Activated CD4-positive, alpha-beta memory T cell treated with anti-CD3 and anti-CD28 coated beads for 36 hours (primary cell): ENCODE data around the gene CMTM1. TPM values are rescaled to one million over a fixed set of nuclear protein-coding genes. Genes with fewer than 3 reads are reported as not detected.
A peak's percentile ranks its signal among the peaks of the same experiment; 100 is the strongest.

ENCODE experiments used
- CTCF ChIA-PET: fragments of 350-600 bp; sonication (Branson Sonifier 250); formaldehyde crosslinking; loops from one replicate; lab custom pipeline; 2021; ENCODE audit warnings: antibody characterized with exemption, inconsistent platforms; lab: Charles Lee
- POLR2A ChIA-PET: fragments of 350-600 bp; sonication (Branson Sonifier 250); formaldehyde crosslinking; loops from one replicate; lab custom pipeline; 2021; ENCODE audit warnings: antibody characterized with exemption; lab: Charles Lee
- DNase-seq: peaks from one replicate; pipeline ENCODE4 v3.0.0-alpha.2; 2020
- H3K27ac Mint-ChIP-seq: one replicate; pipeline ENCODE4 v1.8.0; 2021; ENCODE audit warnings: mixed read lengths
- H3K27me3 Mint-ChIP-seq: one replicate; pipeline ENCODE4 v1.8.0; 2021; ENCODE audit warnings: mixed read lengths
- H3K36me3 Mint-ChIP-seq: one replicate; pipeline ENCODE4 v1.8.0; 2021; ENCODE audit warnings: mixed read lengths
- H3K4me1 Mint-ChIP-seq: one replicate; pipeline ENCODE4 v1.8.0; 2021; ENCODE audit warnings: low read depth, mixed read lengths
- H3K4me3 Mint-ChIP-seq: one replicate; pipeline ENCODE4 v1.8.0; 2021; ENCODE audit warnings: mild to moderate bottlenecking, mixed read lengths
- H3K9me3 Mint-ChIP-seq: one replicate; pipeline ENCODE4 v1.8.0; 2021; ENCODE audit warnings: mixed read lengths
- intact Hi-C: fragments of 100-400 bp; cut with micrococcal nuclease; formaldehyde crosslinking; loops from one replicate; pipeline ENCODE4 v1.15.1; 2023
- total RNA-seq, 2 experiments: library from RNA; stranded (reverse); gene quantifications; one replicate each; pipeline ENCODE4 v1.2.3, GENCODE V29; 2021

CMTM1 gene
- total RNA-seq, 2 experiments from 2014 or later, result 10.1 to 11.5 TPM

GRCh38 chr16:66580605-66581209 is 14.5 kb downstream of the CMTM1 start:
- Mint-ChIP-seq H3K4me1 (peaks cover 8% of the 10 kb centered on the region), H3K27ac (no peak overlapping the region), H3K9me3 (no peaks in the 10 kb centered on the region), H3K27me3 (peaks cover 27% of the 10 kb centered on the region), H3K4me3 (no peak overlapping the region), H3K36me3 (no peaks in the 10 kb centered on the region)
- no peak for DNase-seq
- ChIA-PET CTCF (interaction anchor here (1.0 to 2.6 kb wide), 3 partner anchors 9 to 71 kb away, joined by 3 to 14 read pairs (median 5); no protein-coding TSS in a partner anchor), POLR2A (interaction anchor here (0.7 kb wide), 1 partner anchor 147 kb away, joined by 3 read pairs; no protein-coding TSS in a partner anchor)
- intact Hi-C loops, result no loop called here

- ChIA-PET CTCF (interaction anchor here (1.7 to 2.6 kb wide), 2 partner anchors 8 to 27 kb away, joined by 5 to 14 read pairs; no protein-coding TSS in a partner anchor), POLR2A (interaction anchor here (0.7 kb wide), 1 partner anchor 146 kb away, joined by 3 read pairs; no protein-coding TSS in a partner anchor)
- Mint-ChIP-seq H3K4me3 (no peak overlapping the region), H3K4me1 (peaks cover 8% of the 10 kb centered on the region), H3K9me3 (no peaks in the 10 kb centered on the region), H3K36me3 (no peaks in the 10 kb centered on the region), H3K27ac (no peak overlapping the region), H3K27me3 (peaks cover 27% of the 10 kb centered on the region)
- intact Hi-C loops, result no loop called here
- no peak for DNase-seq
Measured at GRCh38 chr16:66581246-66581952, 15.2 kb downstream of the CMTM1 start.

- H3K4me1 Mint-ChIP-seq, result peaks cover 21% of the 10 kb centered on the region
- POLR2A ChIA-PET, result interaction anchor here (0.6 kb wide), 1 partner anchor 17 kb away, joined by 3 read pairs; no protein-coding TSS in a partner anchor
- intact Hi-C loops, result no loop called here
- no peak overlapping the region for H3K4me3 Mint-ChIP-seq
- CTCF ChIA-PET, result interaction anchor here (0.9 kb wide), 1 partner anchor 23 kb away, joined by 3 read pairs; no protein-coding TSS in a partner anchor
- H3K27ac Mint-ChIP-seq, result no peak overlapping the region
- H3K27me3 Mint-ChIP-seq, result peaks cover 4% of the 10 kb centered on the region
- no peak for DNase-seq
- H3K36me3 Mint-ChIP-seq, result no peaks in the 10 kb centered on the region
- H3K9me3 Mint-ChIP-seq, result no peaks in the 10 kb centered on the region
Measured at GRCh38 chr16:66585481-66586239, 19.4 kb downstream of the CMTM1 start.

DNA sequence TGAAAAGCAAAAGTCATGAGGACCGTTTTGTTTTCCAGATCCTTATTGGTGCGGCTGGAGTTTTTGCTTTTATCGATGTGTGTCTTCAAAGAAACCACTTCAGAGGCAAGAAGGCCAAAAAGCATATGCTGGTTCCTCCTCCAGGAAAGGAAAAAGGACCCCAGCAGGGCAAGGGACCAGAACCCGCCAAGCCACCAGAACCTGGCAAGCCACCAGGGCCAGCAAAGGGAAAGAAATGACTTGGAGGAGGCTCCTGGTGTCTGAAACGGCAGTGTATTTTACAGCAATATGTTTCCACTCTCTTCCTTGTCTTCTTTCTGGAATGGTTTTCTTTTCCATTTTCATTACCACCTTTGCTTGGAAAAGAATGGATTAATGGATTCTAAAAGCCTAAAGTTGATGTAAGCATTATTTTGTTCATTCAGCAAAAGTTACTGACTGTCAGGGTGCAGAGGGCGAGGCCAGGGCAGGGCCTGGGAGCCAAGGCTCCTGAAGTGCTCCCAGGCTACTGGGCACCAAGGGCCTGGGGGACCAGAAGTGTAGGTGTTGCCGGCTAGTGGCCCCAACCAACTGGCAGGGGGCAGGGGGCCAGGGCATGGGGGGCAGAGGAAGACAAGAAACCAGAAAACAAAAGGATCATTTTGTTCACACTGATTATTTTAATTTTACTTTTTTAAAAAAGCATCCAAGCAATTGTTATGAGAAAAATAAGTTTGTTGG is 21.8 kb downstream of the CMTM1 start:
- CTCF ChIA-PET, result interaction anchor here (0.6 to 2.8 kb wide), 5 partner anchors 20 to 111 kb away, joined by 3 to 20 read pairs (median 15); no protein-coding TSS in a partner anchor
- no peak overlapping the region for H3K4me3 Mint-ChIP-seq
- H3K4me1 Mint-ChIP-seq, result peaks cover 23% of the 10 kb centered on the region
- no peaks in the 10 kb centered on the region for H3K36me3 Mint-ChIP-seq
- H3K27me3 Mint-ChIP-seq, result no peaks in the 10 kb centered on the region
- no peak overlapping the region for H3K27ac Mint-ChIP-seq
- DNase-seq, result peak; percentile 7
- no peaks in the 10 kb centered on the region for H3K9me3 Mint-ChIP-seq
- intact Hi-C loops, result loop anchor here (2.0 kb wide), 1 partner anchor 71 kb away; no protein-coding TSS in a partner anchor
- POLR2A ChIA-PET, result no interaction called here

DNA sequence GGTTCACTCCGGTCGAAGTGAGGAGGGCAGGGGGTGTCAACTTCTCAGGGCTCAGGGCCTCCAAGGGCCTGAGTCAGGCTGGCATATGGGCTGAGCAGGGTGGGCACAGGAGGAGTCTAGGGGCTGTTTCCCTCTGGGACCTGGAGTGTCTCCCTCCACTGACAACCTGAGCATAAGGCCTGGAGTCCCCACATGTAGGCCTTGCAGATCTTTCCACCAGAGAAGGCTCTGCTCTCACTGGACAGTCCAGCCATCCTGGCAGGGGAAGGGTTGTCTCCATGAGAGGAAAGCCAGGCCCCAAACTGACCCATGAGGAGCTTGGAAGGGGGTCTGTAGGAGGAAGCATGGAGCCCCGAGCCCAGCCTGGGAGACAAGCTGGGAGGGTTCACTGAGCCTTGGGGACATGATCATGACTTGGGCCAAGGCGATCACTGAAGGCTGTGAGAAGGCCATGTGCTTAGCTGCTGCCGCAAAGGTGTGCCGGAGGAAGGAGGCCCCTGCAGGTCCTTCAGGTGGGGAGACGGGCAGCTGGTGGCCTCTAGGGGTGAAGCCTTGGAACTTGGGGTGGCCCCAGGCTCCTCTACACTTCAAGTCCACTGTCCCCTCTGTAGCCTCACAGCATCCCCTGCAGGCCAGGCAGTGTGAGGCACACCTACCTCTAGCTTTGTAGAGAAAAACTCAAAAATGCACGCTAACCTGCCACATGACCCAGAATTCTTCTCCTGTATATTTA is 22.9 kb downstream of the CMTM1 start:
- peak; percentile 84 for DNase-seq
- intact Hi-C loops, result loop anchor here (1.0 to 2.0 kb wide), 5 partner anchors 26 to 181 kb away; no protein-coding TSS in a partner anchor
- Mint-ChIP-seq H3K27ac (peak overlapping the region; percentile 39), H3K9me3 (no peaks in the 10 kb centered on the region), H3K4me1 (peaks cover 23% of the 10 kb centered on the region), H3K4me3 (peak overlapping the region; percentile 64), H3K27me3 (no peaks in the 10 kb centered on the region), H3K36me3 (no peaks in the 10 kb centered on the region)
- ChIA-PET POLR2A (no interaction called here), CTCF (interaction anchor here (0.6 to 2.8 kb wide), 26 partner anchors 9 to 288 kb away, joined by 3 to 28 read pairs (median 5); partner anchors contain the start of genes CKLF, CMTM2, CMTM3 and NAE1)

- Mint-ChIP-seq H3K36me3 (no peaks in the 10 kb centered on the region), H3K4me3 (peak overlapping the region; percentile 64), H3K9me3 (no peaks in the 10 kb centered on the region), H3K4me1 (peaks cover 32% of the 10 kb centered on the region), H3K27me3 (no peaks in the 10 kb centered on the region), H3K27ac (peak overlapping the region; percentile 28)
- DNase-seq, result peak; percentile 43
- POLR2A ChIA-PET, result interaction anchor here (1.0 to 1.2 kb wide), 2 partner anchors 12 to 14 kb away, joined by 3 to 5 read pairs; no protein-coding TSS in a partner anchor
- CTCF ChIA-PET, result interaction anchor here (0.7 to 2.8 kb wide), 15 partner anchors 10 to 287 kb away, joined by 3 to 28 read pairs (median 4); partner anchors contain the start of genes CKLF, CMTM2, CMTM3 and NAE1
- intact Hi-C loops, result loop anchor here (2.0 kb wide), 1 partner anchor 14 kb away; the partner anchor contains the start of gene CMTM3
Measured at GRCh38 chr16:66590322-66590721, 24.1 kb downstream of the CMTM1 start.

GRCh38 chr16:66591018-66591417 is 24.8 kb downstream of the CMTM1 start:
- Mint-ChIP-seq H3K4me3 (no peak overlapping the region), H3K4me1 (peaks cover 32% of the 10 kb centered on the region)
- POLR2A ChIA-PET, result interaction anchor here (0.6 to 1.2 kb wide), 3 partner anchors 12 to 40 kb away, joined by 3 to 5 read pairs (median 4); no protein-coding TSS in a partner anchor

GRCh38 chr16:66592241-66592640 is 26.0 kb downstream of the CMTM1 start:
- intact Hi-C loops, result no loop called here
- Mint-ChIP-seq H3K4me1 (peaks cover 39% of the 10 kb centered on the region), H3K9me3 (no peaks in the 10 kb centered on the region), H3K27ac (no peak overlapping the region), H3K27me3 (no peaks in the 10 kb centered on the region), H3K4me3 (no peak overlapping the region), H3K36me3 (no peaks in the 10 kb centered on the region)
- DNase-seq, result no peak
- POLR2A ChIA-PET, result no interaction called here
- CTCF ChIA-PET, result interaction anchor here (0.8 kb wide), 1 partner anchor 29 kb away, joined by 3 read pairs; no protein-coding TSS in a partner anchor

More at GRCh38 chr16:66591018-66591417, 24.8 kb downstream of the CMTM1 start:
- Mint-ChIP-seq H3K27me3 (no peaks in the 10 kb centered on the region), H3K27ac (no peak overlapping the region), H3K36me3 (no peaks in the 10 kb centered on the region), H3K9me3 (no peaks in the 10 kb centered on the region)
- CTCF ChIA-PET, result interaction anchor here (0.7 to 2.8 kb wide), 10 partner anchors 11 to 286 kb away, joined by 3 to 28 read pairs (median 14); partner anchors contain the start of genes CMTM2 and CMTM3
- intact Hi-C loops, result loop anchor here (2.0 kb wide), 1 partner anchor 14 kb away; the partner anchor contains the start of gene CMTM3
- no peak for DNase-seq

GRCh38 chr16:66592814-66593213 is 26.6 kb downstream of the CMTM1 start:
- intact Hi-C loops, result no loop called here
- Mint-ChIP-seq H3K27ac (no peak overlapping the region), H3K9me3 (no peaks in the 10 kb centered on the region), H3K4me1 (peaks cover 40% of the 10 kb centered on the region), H3K36me3 (no peaks in the 10 kb centered on the region), H3K4me3 (no peak overlapping the region), H3K27me3 (no peaks in the 10 kb centered on the region)
- ChIA-PET POLR2A (no interaction called here), CTCF (interaction anchor here (0.8 kb wide), 1 partner anchor 30 kb away, joined by 3 read pairs; no protein-coding TSS in a partner anchor)
- DNase-seq, result no peak

DNA sequence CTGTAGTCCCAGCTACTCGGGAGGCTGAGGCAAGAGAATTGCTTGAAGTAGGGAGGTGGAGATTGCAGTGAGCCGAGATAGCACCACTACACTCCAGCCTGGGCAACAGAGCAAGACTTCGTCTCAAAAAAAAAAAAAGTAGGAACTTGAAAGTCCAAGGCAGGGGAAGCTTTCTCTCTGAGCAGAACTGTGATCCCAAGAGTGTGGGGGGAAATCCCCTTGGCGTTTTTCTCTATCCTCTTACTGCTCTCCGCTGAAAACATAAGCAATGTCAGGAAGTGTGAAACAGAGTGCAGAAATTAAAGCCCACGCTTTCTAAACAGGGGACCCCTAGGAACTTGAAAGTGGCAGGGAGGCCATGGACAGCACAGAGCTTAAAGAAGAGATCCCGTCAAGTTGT is 28.5 kb downstream of the CMTM1 start:
- Mint-ChIP-seq H3K27ac (no peak overlapping the region), H3K4me1 (peaks cover 43% of the 10 kb centered on the region), H3K36me3 (no peaks in the 10 kb centered on the region), H3K27me3 (no peaks in the 10 kb centered on the region), H3K4me3 (no peak overlapping the region), H3K9me3 (no peaks in the 10 kb centered on the region)
- CTCF ChIA-PET, result interaction anchor here (1.8 kb wide), 1 partner anchor 14 kb away, joined by 6 read pairs; no protein-coding TSS in a partner anchor
- POLR2A ChIA-PET, result no interaction called here
- no peak for DNase-seq
- intact Hi-C loops, result no loop called here
